Astrocyte (in vitro differentiated cells and primary cell): ENCODE results near the gene CPSF2.

Source experiments
- EZH2 ChIP-seq: IDR thresholded peaks from 2 replicates; pipeline ENCODE4 v1.6.1; 2012; ENCODE audit warnings: mild to moderate bottlenecking, low read length, inconsistent platforms; ENCODE audit not compliant: insufficient read depth
- TF ChIP-seq, protein P1 (sequence below): IDR thresholded peaks from 2 replicates; pipeline ENCODE4 v1.5.1; 2011; ENCODE audit warnings: low read depth, mild to moderate bottlenecking, inconsistent platforms, low read length, moderate library complexity; ENCODE audit not compliant: insufficient read depth

DNA sequence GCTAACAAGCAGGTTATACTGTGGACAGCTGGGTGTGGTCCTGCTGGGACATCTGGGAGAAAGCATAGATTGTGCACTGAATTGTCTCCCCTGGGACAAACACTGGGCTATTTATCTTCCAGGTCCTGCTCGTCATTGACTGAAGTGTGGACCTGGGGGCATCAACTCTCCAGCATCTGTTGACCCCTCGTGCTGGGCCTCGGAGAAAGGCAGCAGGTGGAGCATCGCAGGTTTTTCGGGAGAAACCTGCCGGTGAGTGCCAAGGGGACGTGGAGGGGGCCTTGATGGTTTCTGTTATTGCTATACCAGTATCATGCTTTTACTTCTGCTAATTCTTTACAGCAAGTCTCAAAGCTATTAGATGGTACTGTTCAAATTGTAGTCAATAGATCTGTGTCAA lies 81.3 kb downstream of the CPSF2 start:
- no peak for TF ChIP-seq EZH2
- TF ChIP-seq, protein P1, sequence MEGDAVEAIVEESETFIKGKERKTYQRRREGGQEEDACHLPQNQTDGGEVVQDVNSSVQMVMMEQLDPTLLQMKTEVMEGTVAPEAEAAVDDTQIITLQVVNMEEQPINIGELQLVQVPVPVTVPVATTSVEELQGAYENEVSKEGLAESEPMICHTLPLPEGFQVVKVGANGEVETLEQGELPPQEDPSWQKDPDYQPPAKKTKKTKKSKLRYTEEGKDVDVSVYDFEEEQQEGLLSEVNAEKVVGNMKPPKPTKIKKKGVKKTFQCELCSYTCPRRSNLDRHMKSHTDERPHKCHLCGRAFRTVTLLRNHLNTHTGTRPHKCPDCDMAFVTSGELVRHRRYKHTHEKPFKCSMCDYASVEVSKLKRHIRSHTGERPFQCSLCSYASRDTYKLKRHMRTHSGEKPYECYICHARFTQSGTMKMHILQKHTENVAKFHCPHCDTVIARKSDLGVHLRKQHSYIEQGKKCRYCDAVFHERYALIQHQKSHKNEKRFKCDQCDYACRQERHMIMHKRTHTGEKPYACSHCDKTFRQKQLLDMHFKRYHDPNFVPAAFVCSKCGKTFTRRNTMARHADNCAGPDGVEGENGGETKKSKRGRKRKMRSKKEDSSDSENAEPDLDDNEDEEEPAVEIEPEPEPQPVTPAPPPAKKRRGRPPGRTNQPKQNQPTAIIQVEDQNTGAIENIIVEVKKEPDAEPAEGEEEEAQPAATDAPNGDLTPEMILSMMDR = no peak
